Measurements from ENCODE around the gene CIPC. TPM values are rescaled to one million over a fixed set of nuclear protein-coding genes. Genes with fewer than 3 reads are reported as not detected.

The CIPC gene
- total and polyA plus RNA-seq, 2 of the 4 experiments (the other 2 are of a cell fraction): 6.6 to 12.9 TPM

GRCh38 chr14:77111021-77111420, 13.0 kb downstream of the CIPC start:
- Histone ChIP-seq H3K23ac (ENCODE audit: low read depth, low read length) (no peak overlapping the region), H3K79me1 (ENCODE audit: low read depth in 1 of 2, low read length in 2 of 2) (no peaks in the 10 kb centered on the region), H3K14ac (replicated peaks; ENCODE audit: low read depth, low read length) (no peak overlapping the region), H2BK5ac (ENCODE audit: low read depth, low read length, poor library complexity, severe bottlenecking) (no peak overlapping the region), H2BK20ac (ENCODE audit: low read depth, low read length) (no peak overlapping the region), H3K36me3 (ENCODE audit: control insufficient read depth, insufficient read depth, low read length) (peaks cover 20% of the 10 kb centered on the region), H3K4me1 (ENCODE audit: control insufficient read depth, insufficient read depth, low read length) (no peaks in the 10 kb centered on the region), H4K20me1 (ENCODE audit: insufficient read depth, low read length) (no peaks in the 10 kb centered on the region), H4K8ac (ENCODE audit: low read depth in 2 of 2, low read length in 2 of 2) (no peak overlapping the region), H2BK15ac (ENCODE audit: low read depth, low read length) (no peak overlapping the region), H3K27me3 (ENCODE audit: control insufficient read depth, insufficient read depth, low read length) (no peaks in the 10 kb centered on the region), H3K4me3 (ENCODE audit: insufficient read depth, low read depth, low read length) (no peak overlapping the region), H2AFZ (replicated peaks; ENCODE audit: low read length, poor library complexity) (no peak overlapping the region), H4K91ac (ENCODE audit: insufficient read depth, low read depth, low read length) (no peak overlapping the region), H3K18ac (ENCODE audit: low read depth, low read length) (no peak overlapping the region), H3K4me2 (ENCODE audit: low read depth, low read length) (no peak overlapping the region), H2BK120ac (ENCODE audit: low read depth, low read length) (no peak overlapping the region), H3K9ac (ENCODE audit: low read depth, low read length) (no peak overlapping the region), H3K9me3 (ENCODE audit: control insufficient read depth, insufficient read depth, low read length) (no peaks in the 10 kb centered on the region), H3K56ac (ENCODE audit: extremely low read depth, insufficient read depth, low read length) (no peak overlapping the region), H4K5ac (ENCODE audit: low read depth, low read length) (no peak overlapping the region), H2AK5ac (ENCODE audit: low read depth, low read length) (no peak overlapping the region), H3K4ac (ENCODE audit: low read depth, low read length) (no peak overlapping the region), H3K9me1 (ENCODE audit: insufficient read depth, low read length) (peaks cover 4% of the 10 kb centered on the region; the same call in 1 of the 2 replicates), H3K27ac (ENCODE audit: insufficient read depth, low read length) (no peak overlapping the region), H2AK9ac (replicated peaks; ENCODE audit: low read depth, low read length, poor library complexity) (no peak overlapping the region)
- no peak for ATAC-seq (ENCODE audit: low read depth)
- DNase-seq: no peak
- BruUV-seq (replicated peaks): no TSS peak
- ChIA-PET CTCF (no interaction called here), POLR2A (ENCODE audit: unreplicated experiment) (no interaction called here)
- TF ChIP-seq MAFK (IDR thresholded peaks at IDR 0.05; ENCODE audit: low read depth, low read length): no peak
- TF ChIP-seq CTCF (conservative IDR thresholded peaks at IDR 0.05; ENCODE audit: low read depth, low read length): no peak
- TF ChIP-seq MAZ (IDR thresholded peaks at IDR 0.05; ENCODE audit: borderline replicate concordance, low read depth, low read length): no peak
- no peak for TF ChIP-seq CHD1 (IDR thresholded peaks at IDR 0.05; ENCODE audit: low read depth, low read length)
- no peak for TF ChIP-seq POLR2A (IDR thresholded peaks at IDR 0.05; ENCODE audit: low read depth, low read length)
- TF ChIP-seq BHLHE40 (IDR thresholded peaks at IDR 0.05; ENCODE audit: low read depth, low read length): no peak
- TF ChIP-seq SMC3 (IDR thresholded peaks at IDR 0.05; ENCODE audit: low read depth, low read length): no peak
- no peak for TF ChIP-seq USF2 (IDR thresholded peaks at IDR 0.05; ENCODE audit: low read depth, low read length)
- TF ChIP-seq MXI1 (IDR thresholded peaks at IDR 0.05; ENCODE audit: borderline replicate concordance, low read depth, low read length): no peak
- TF ChIP-seq CEBPB (IDR thresholded peaks at IDR 0.05; ENCODE audit: low read depth, low read length): no peak
- dilution Hi-C loops (cut with HindIII; ENCODE audit: low sequenced_read_pairs, unreplicated experiment): no loop called here
- intact Hi-C loops (cut with micrococcal nuclease): no loop called here
- WGBS, 2 experiments (ENCODE audit: extremely low coverage in 2 of 2, insufficient read length in 1 of 2): no CpG with 5 or more reads among the region's 5 CpGs
- in situ Hi-C loops (cut with MboI; ENCODE audit: low sequenced_read_pairs): no loop called here

All from IMR-90 (cell line).